K562 (cell line): Measurements from ENCODE around the gene SPATA6. TPM values are rescaled to one million over a fixed set of nuclear protein-coding genes. Genes with fewer than 3 reads are reported as not detected.

Experiments used
- ATAC-seq: fragments of 200-7000 bp; cut with Tn5 transposase; 3 replicates; pipeline ENCODE4 v1.9.1; 2020; ENCODE audit warnings: moderate library complexity
- BruUV-seq: library from RNA; stranded (reverse); fragments of 400-500 nt; replicated peaks from 2 replicates; lab custom pipeline; 2021; lab: Mats Ljungman, UMichigan
- CTCF ChIA-PET: fragments of 300-600 bp; formaldehyde crosslinking; extraction: SDS; loops from one replicate; lab custom pipeline; 2021; ENCODE audit warnings: low intra/inter-chr PET ratio; lab: Yijun Ruan, JAX
- POLR2A ChIA-PET: fragments of 300-600, 350-650 bp; sonication (Branson Sonifier 250); formaldehyde crosslinking; extraction: SDS; loops from one replicate; lab custom pipeline; 2021; ENCODE audit warnings: antibody characterized with exemption, inconsistent platforms; lab: Yijun Ruan, JAX
- DNase-seq, 4 experiments: peaks; one replicate each; pipeline versions ENCODE4 v3.0.0 to v3.0.0-alpha.2; 2011 to 2018; ENCODE audit warnings: low spot score in 3 of 4, mixed read lengths in 3 of 4; ENCODE audit errors: extremely low read depth in 1 of 4
- FAIRE-seq: peaks from 2 replicates; lab custom pipeline; 2011; peaks lifted over from hg19 to GRCh38; lab: Jason Lieb, UNC
- H2AFZ ChIP-seq: 2 replicates; pipeline ENCODE4 v1.6.0; 2011; ENCODE audit warnings: low read depth, low read length, control low read depth, inconsistent platforms
- H3K27ac ChIP-seq: fragments of 200-600 bp; 3 replicates; pipeline ENCODE4 v1.8.0; 2011; ENCODE audit warnings: low read depth, mild to moderate bottlenecking, control low read depth, inconsistent platforms, low read length, moderate library complexity, mixed read lengths; ENCODE audit errors: extremely low read depth
- H3K27me3 ChIP-seq, 2 experiments: fragments of 300-600 bp in 1 of 2; 2 replicates in 1 of 2; 3 replicates in 1 of 2; pipeline versions ENCODE4 v1.6.0 to v1.8.0; 2011; ENCODE audit warnings: inconsistent platforms in 2 of 2, low read length in 2 of 2, mild to moderate bottlenecking in 1 of 2, mixed read lengths in 1 of 2, moderate library complexity in 1 of 2; ENCODE audit not compliant: control insufficient read depth in 2 of 2, insufficient read depth in 2 of 2
- H3K36me3 ChIP-seq: fragments of 300-600 bp; 3 replicates; pipeline ENCODE4 v1.8.0; 2011; ENCODE audit warnings: mild to moderate bottlenecking, low read length, inconsistent platforms; ENCODE audit not compliant: control insufficient read depth, insufficient read depth
- H3K4me1 ChIP-seq, 2 experiments: fragments of 200-600 bp in 1 of 2; replicated peaks in 1 of 2; 2 replicates in 1 of 2; 3 replicates in 1 of 2; pipeline versions ENCODE4 v1.5.1 to v1.8.0; 2011; ENCODE audit warnings: inconsistent platforms in 2 of 2, low read length in 2 of 2, mild to moderate bottlenecking in 1 of 2, mixed read lengths in 1 of 2, moderate library complexity in 1 of 2; ENCODE audit not compliant: control insufficient read depth in 2 of 2, insufficient read depth in 2 of 2
- H3K4me2 ChIP-seq: 2 replicates; pipeline ENCODE4 v1.6.1; 2011; ENCODE audit warnings: low read length, control low read depth, inconsistent platforms, mixed read lengths; ENCODE audit not compliant: insufficient read depth
- H3K4me3 ChIP-seq: fragments of 200-600 bp; sonication (generic), shearing (Covaris generic); 2 replicates; pipeline ENCODE4 v1.5.1; 2016; ENCODE audit warnings: control low read depth, inconsistent platforms
- H3K79me2 ChIP-seq: fragments of 200-600 bp; 3 replicates; pipeline ENCODE4 v1.8.0; 2011; ENCODE audit warnings: low read length, inconsistent platforms; ENCODE audit not compliant: control insufficient read depth, insufficient read depth
- H3K9ac ChIP-seq, 2 experiments: 2 replicates each; pipeline versions ENCODE4 v1.6.0 to v1.6.1; 2011; ENCODE audit warnings: low read depth in 2 of 2, low read length in 2 of 2, control low read depth in 1 of 2, inconsistent platforms in 1 of 2, mild to moderate bottlenecking in 1 of 2, mixed read lengths in 1 of 2; ENCODE audit not compliant: insufficient read depth in 1 of 2
- H3K9me1 ChIP-seq: one replicate; pipeline ENCODE4 v1.6.0; 2011; ENCODE audit warnings: inconsistent platforms, mild to moderate bottlenecking, low read length, moderate library complexity; ENCODE audit not compliant: control insufficient read depth, insufficient read depth
- H3K9me3 ChIP-seq: replicated peaks from 2 replicates; pipeline ENCODE4 v1.5.1; 2011; ENCODE audit warnings: low read depth, low read length, inconsistent platforms; ENCODE audit not compliant: control insufficient read depth, insufficient read depth
- H4K20me1 ChIP-seq: replicated peaks from 2 replicates; pipeline ENCODE4 v1.6.1; 2011; ENCODE audit warnings: low read length, inconsistent platforms, mixed read lengths; ENCODE audit not compliant: control insufficient read depth, insufficient read depth
- DEAF1 ChIP-seq: fragments of 450-650 bp; formaldehyde crosslinking; IDR thresholded peaks from 2 replicates; pipeline ENCODE4 v1.4.0; 2020; ENCODE audit warnings: mild to moderate bottlenecking, moderate library complexity
- DNMT1 ChIP-seq: fragments of 450-650 bp; IDR thresholded peaks from 2 replicates; pipeline ENCODE4 v1.6.1; 2016; ENCODE audit warnings: antibody characterized with exemption, mild to moderate bottlenecking
- EGR1 ChIP-seq: fragments of 450-650 bp; conservative IDR thresholded peaks from 2 replicates; pipeline ENCODE4 v1.6.1; 2017; ENCODE audit warnings: mild to moderate bottlenecking
- EP300 ChIP-seq: IDR thresholded peaks from 2 replicates; pipeline ENCODE4 v1.6.1; 2012; ENCODE audit warnings: low read length, improper control_type of control experiment
- FOXM1 ChIP-seq, 2 experiments: fragments of 450-650 bp in 1 of 2; sonication (generic) in 1 of 2; formaldehyde crosslinking in 1 of 2; IDR thresholded peaks; 2 replicates each; pipeline versions ENCODE4 v1.6.1 to v1.9.0; 2017 to 2022; ENCODE audit warnings: low read depth in 2 of 2, mild to moderate bottlenecking in 2 of 2, missing genetic modification reagents in 1 of 2, moderate library complexity in 1 of 2
- HNRNPL ChIP-seq: fragments of 200-400 bp; formaldehyde crosslinking; IDR thresholded peaks from 2 replicates; pipeline ENCODE4 v1.6.1; 2017; ENCODE audit warnings: low read depth, mild to moderate bottlenecking, low read length
- HSF4 ChIP-seq: fragments of 250-450 bp; sonication (Bioruptor Pico); IDR thresholded peaks from 2 replicates; pipeline ENCODE4 v2.1.2; 2022; ENCODE audit warnings: mild to moderate bottlenecking, moderate library complexity, borderline replicate concordance
- PRDM10 ChIP-seq: fragments of 450-650 bp; IDR thresholded peaks from 2 replicates; pipeline ENCODE4 v1.6.1; 2018; ENCODE audit not compliant: partially characterized antibody
- SETDB1 ChIP-seq: IDR thresholded peaks from one replicate; pipeline ENCODE4 v1.6.1; 2012; ENCODE audit warnings: low read length, control low read depth, inconsistent platforms
- TSHZ1 ChIP-seq: fragments of 250-450 bp; sonication (Bioruptor Pico); IDR thresholded peaks from 2 replicates; pipeline ENCODE4 v1.4.0; 2020; ENCODE audit warnings: mild to moderate bottlenecking, moderate library complexity
- ZKSCAN1 ChIP-seq: fragments of 150-350 bp; IDR thresholded peaks from 2 replicates; pipeline ENCODE4 v1.6.1; 2016; ENCODE audit warnings: low read depth, low read length
- ZNF165 ChIP-seq: fragments of 250-450 bp; sonication (Bioruptor Pico); IDR thresholded peaks from 2 replicates; pipeline ENCODE4 v1.4.0; 2020; ENCODE audit warnings: borderline replicate concordance
- ZNF347 ChIP-seq: fragments of 450-650 bp; formaldehyde crosslinking; IDR thresholded peaks from 2 replicates; pipeline ENCODE4 v1.4.0; 2020; ENCODE audit warnings: low read depth, mild to moderate bottlenecking, moderate library complexity
- WGBS: fragments of 100-300 bp; shearing (Covaris generic); methylation state at CpG from one replicate; pipeline ENCODE4 v1.1.6; 2016; ENCODE audit warnings: low coverage, mixed read lengths; ENCODE audit not compliant: insufficient coverage; ENCODE audit errors: missing lambda C conversion rate; 5-methylcytosine and 5-hydroxymethylcytosine counted together
- in situ Hi-C: fragments of 300-500 bp; cut with MboI; formaldehyde crosslinking; loops from 4 replicates; pipeline ENCODE4 v1.15.0; 2018; ENCODE audit warnings: inconsistent platforms, mixed read lengths
- intact Hi-C: fragments of 100-400 bp; cut with micrococcal nuclease; formaldehyde crosslinking; loops from 2 replicates; pipeline ENCODE4 v1.14.2; 2022
- polyA plus RNA-seq, 8 experiments: library from polyadenylated mRNA; depleted of rRNA in 4 of 8; stranded (reverse) in 5 of 8; unstranded in 3 of 8; fragments of >200 nt; fragmentation: Nextera tagmentation in 2 of 8; fragmentation: Illumina TruSeq in 1 of 8; extraction: Ambion mirVana in 2 of 8; extraction: Trizol in 1 of 8; gene quantifications; 2 replicates each; pipeline versions ENCODE4 v1.2.1 to v1.2.3, GENCODE V29; 2011 to 2014; ENCODE audit warnings: inconsistent platforms in 1 of 8, missing spikeins in 1 of 8
- total RNA-seq, 7 experiments: library from RNA; depleted of rRNA in 6 of 7; stranded (reverse); fragments of >200 nt in 6 of 7; fragmentation: Illumina TruSeq in 2 of 7; extraction: Trizol in 2 of 7; gene quantifications; 2 replicates each; pipeline versions ENCODE4 v1.2.1 to v1.2.3, GENCODE V29; 2011 to 2021; ENCODE audit warnings: low replicate concordance in 1 of 7

SPATA6 gene
- total and polyA plus RNA-seq, 9 of the 15 experiments (the other 6 are each of a cell fraction or from before 2014, with no cell fraction given): 0.01 to 0.91 (median 0.18) TPM

- ATAC-seq: no peak
- no peak overlapping the region for H3K4me3 ChIP-seq
- no peak overlapping the region for H3K27ac ChIP-seq
- H3K4me1 ChIP-seq: no peaks in the 10 kb centered on the region
- no TSS peak for BruUV-seq
- no peak overlapping the region for H3K9ac ChIP-seq
- H4K20me1 ChIP-seq: no peaks in the 10 kb centered on the region
- TF ChIP-seq ZKSCAN1 (no peak), ZNF165 (CRISPR knock-in tag) (no peak), DEAF1 (CRISPR knock-in tag) (no peak), EGR1 (no peak), DNMT1 (no peak), TSHZ1 (CRISPR knock-in tag) (no peak), FOXM1 (IDR thresholded peaks at IDR 0.05; ENCODE audit: low read depth) (no peak), FOXM1 (CRISPR knock-in tag; IDR thresholded peaks at IDR 0.05; ENCODE audit: low read depth) (no peak), HSF4 (CRISPR knock-in tag) (no peak), EP300 (no peak), SETDB1 (no peak), ZNF347 (CRISPR knock-in tag) (no peak), HNRNPL (no peak), PRDM10 (no peak)
- CTCF ChIA-PET: interaction anchor here (2.4 kb wide), 1 partner anchor 389 kb away, joined by 11 read pairs; no protein-coding TSS in a partner anchor
- POLR2A ChIA-PET: no interaction called here
- H3K9me3 ChIP-seq: no peaks in the 10 kb centered on the region
- WGBS: 2% methylated on average over 8 of the region's 8 CpGs
- no peak overlapping the region for H3K4me2 ChIP-seq
- in situ Hi-C loops: no loop called here
- no peaks in the 10 kb centered on the region for H3K79me2 ChIP-seq
- no peaks in the 10 kb centered on the region for H3K9me1 ChIP-seq
- H3K36me3 ChIP-seq: no peaks in the 10 kb centered on the region
- H3K27me3 ChIP-seq: no peaks in the 10 kb centered on the region
- no peak for DNase-seq
- FAIRE-seq: no peak
- intact Hi-C loops: loop anchor here (5.0 to 10.0 kb wide), 3 partner anchors 252 to 392 kb away; no protein-coding TSS in a partner anchor
- no peak overlapping the region for H2AFZ ChIP-seq
Observed at GRCh38 chr1:48499211-48499735, 27.3 kb upstream of the SPATA6 start.
